Measurements from ENCODE around the gene THRAP3. TPM values are rescaled to one million over a fixed set of nuclear protein-coding genes. Genes with fewer than 3 reads are reported as not detected.

Gene THRAP3
- total and polyA plus RNA-seq, 2 donors (not counting 3 experiments of a cell fraction or from before 2014, with no cell fraction given) = 38.0 to 144 TPM

DNA sequence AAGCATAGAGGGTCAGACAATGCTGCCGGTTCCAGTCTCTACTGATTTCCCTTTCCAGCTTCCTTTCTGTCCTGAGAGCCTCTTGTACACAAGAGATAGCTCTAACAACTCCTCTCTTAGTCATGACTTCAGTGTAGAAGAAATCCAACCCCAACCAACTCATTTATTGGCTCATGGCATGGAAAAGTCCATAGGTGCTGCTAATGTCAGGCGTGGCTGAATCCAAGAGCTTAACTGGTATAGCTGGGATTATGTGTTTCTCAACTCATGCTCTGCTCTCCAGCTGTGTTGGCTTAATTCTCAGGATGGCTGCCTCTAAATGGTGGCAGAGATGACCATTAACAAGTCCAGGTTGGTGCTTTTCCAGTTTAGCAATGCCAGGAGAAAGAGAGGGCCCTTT lies 12.4 kb upstream of the THRAP3 start:
- Histone ChIP-seq H3K4me1 (ENCODE audit: control insufficient read depth, extremely low read depth, insufficient read depth, low read length) (no peaks in the 10 kb centered on the region), H3K27me3 (ENCODE audit: control insufficient read depth in 2 of 2, insufficient read depth in 2 of 2, low read length in 2 of 2) (no peaks in the 10 kb centered on the region), H3K36me3 (ENCODE audit: control insufficient read depth in 2 of 2, extremely low read depth in 1 of 2, insufficient read depth in 2 of 2, low read length in 2 of 2) (no peaks in the 10 kb centered on the region), H3K4me2 (ENCODE audit: insufficient read depth, low read length) (no peak overlapping the region), H3K79me2 (ENCODE audit: control insufficient read depth, insufficient read depth, low read length) (no peaks in the 10 kb centered on the region), H3K9me3 (replicated peaks; ENCODE audit: control insufficient read depth, insufficient read depth, low read length) (no peaks in the 10 kb centered on the region), H3K27ac (ENCODE audit: insufficient read depth, low read depth, low read length) (no peak overlapping the region), H4K20me1 (replicated peaks; ENCODE audit: control insufficient read depth, extremely low read depth, insufficient read depth, low read length) (no peaks in the 10 kb centered on the region), H2AFZ (ENCODE audit: low read depth, low read length) (no peak overlapping the region), H3K4me3 (replicated peaks in 1 of 3; ENCODE audit: insufficient read depth in 1 of 3, low read depth in 1 of 3, low read length in 3 of 3) (no peak overlapping the region), H3K9me1 (replicated peaks; ENCODE audit: control insufficient read depth, extremely low read depth, insufficient read depth, low read length) (no peaks in the 10 kb centered on the region), H3K9ac (replicated peaks; ENCODE audit: extremely low read depth, insufficient read depth, low read length) (no peak overlapping the region)
- ChIA-PET POLR2A (no interaction called here), CTCF (interaction anchor here (0.8 to 1.5 kb wide), 5 partner anchors 10 to 51 kb away, joined by 3 to 5 read pairs (median 3); partner anchors contain the start of gene THRAP3)
- dilution Hi-C loops (cut with MboI; ENCODE audit: extremely low pct_ligation_motif_present, low sequenced_read_pairs) (no loop called here), intact Hi-C loops (cut with micrococcal nuclease) (no loop called here)
- no TSS peak for BruUV-seq (replicated peaks)
- TF ChIP-seq POLR2A (IDR thresholded peaks at IDR 0.05; ENCODE audit: low read depth, low read length) (no peak), JUN (IDR thresholded peaks at IDR 0.05; ENCODE audit: borderline replicate concordance, insufficient read depth, insufficient read length, low read depth) (no peak), EZH2 (IDR thresholded peaks at IDR 0.05; ENCODE audit: borderline replicate concordance, low read depth, low read length, severe bottlenecking) (no peak), FOS (IDR thresholded peaks at IDR 0.05; ENCODE audit: borderline replicate concordance, insufficient read depth, low read length) (no peak), POLR2AphosphoS5 (IDR thresholded peaks at IDR 0.05; ENCODE audit: insufficient read depth, low read depth, low read length) (no peak), MYC (IDR thresholded peaks at IDR 0.05; ENCODE audit: low read depth, low read length) (no peak), GATA2 (IDR thresholded peaks at IDR 0.05; ENCODE audit: insufficient read depth, insufficient read length, low read depth, low read length) (no peak)
- TF ChIP-seq, protein P1, sequence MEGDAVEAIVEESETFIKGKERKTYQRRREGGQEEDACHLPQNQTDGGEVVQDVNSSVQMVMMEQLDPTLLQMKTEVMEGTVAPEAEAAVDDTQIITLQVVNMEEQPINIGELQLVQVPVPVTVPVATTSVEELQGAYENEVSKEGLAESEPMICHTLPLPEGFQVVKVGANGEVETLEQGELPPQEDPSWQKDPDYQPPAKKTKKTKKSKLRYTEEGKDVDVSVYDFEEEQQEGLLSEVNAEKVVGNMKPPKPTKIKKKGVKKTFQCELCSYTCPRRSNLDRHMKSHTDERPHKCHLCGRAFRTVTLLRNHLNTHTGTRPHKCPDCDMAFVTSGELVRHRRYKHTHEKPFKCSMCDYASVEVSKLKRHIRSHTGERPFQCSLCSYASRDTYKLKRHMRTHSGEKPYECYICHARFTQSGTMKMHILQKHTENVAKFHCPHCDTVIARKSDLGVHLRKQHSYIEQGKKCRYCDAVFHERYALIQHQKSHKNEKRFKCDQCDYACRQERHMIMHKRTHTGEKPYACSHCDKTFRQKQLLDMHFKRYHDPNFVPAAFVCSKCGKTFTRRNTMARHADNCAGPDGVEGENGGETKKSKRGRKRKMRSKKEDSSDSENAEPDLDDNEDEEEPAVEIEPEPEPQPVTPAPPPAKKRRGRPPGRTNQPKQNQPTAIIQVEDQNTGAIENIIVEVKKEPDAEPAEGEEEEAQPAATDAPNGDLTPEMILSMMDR (IDR thresholded peaks at IDR 0.05; ENCODE audit: extremely low read depth in 1 of 2, insufficient read depth in 1 of 2, low read depth in 1 of 2, low read length in 2 of 2) = no peak
- TF ChIP-seq, protein P2, sequence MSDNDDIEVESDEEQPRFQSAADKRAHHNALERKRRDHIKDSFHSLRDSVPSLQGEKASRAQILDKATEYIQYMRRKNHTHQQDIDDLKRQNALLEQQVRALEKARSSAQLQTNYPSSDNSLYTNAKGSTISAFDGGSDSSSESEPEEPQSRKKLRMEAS (IDR thresholded peaks at IDR 0.05; ENCODE audit: insufficient read depth, insufficient read length) = no peak
- FAIRE-seq (no peak), DNase-seq (ENCODE audit: low read depth, low spot score) (no peak)
